Esophagus squamous epithelium (tissue), 4 donors: ENCODE results near the gene MGAT1.

Experiments used
- CTCF ChIP-seq, 6 experiments: fragments of 450-650 bp in 4 of 6; fragments of 200-600 bp in 2 of 6; sonication (generic) in 2 of 6; IDR thresholded peaks; one replicate each; pipeline ENCODE4 v1.5.1; 2016 to 2019; ENCODE audit warnings: antibody characterized with exemption in 6 of 6, mild to moderate bottlenecking in 4 of 6, moderate library complexity in 4 of 6
- POLR2A ChIP-seq, 4 donors: fragments of 450-650 bp; IDR thresholded peaks; one replicate each; pipeline ENCODE4 v1.6.1; 2017; ENCODE audit warnings: antibody characterized with exemption in 4 of 4, mild to moderate bottlenecking in 4 of 4, moderate library complexity in 3 of 4

DNA sequence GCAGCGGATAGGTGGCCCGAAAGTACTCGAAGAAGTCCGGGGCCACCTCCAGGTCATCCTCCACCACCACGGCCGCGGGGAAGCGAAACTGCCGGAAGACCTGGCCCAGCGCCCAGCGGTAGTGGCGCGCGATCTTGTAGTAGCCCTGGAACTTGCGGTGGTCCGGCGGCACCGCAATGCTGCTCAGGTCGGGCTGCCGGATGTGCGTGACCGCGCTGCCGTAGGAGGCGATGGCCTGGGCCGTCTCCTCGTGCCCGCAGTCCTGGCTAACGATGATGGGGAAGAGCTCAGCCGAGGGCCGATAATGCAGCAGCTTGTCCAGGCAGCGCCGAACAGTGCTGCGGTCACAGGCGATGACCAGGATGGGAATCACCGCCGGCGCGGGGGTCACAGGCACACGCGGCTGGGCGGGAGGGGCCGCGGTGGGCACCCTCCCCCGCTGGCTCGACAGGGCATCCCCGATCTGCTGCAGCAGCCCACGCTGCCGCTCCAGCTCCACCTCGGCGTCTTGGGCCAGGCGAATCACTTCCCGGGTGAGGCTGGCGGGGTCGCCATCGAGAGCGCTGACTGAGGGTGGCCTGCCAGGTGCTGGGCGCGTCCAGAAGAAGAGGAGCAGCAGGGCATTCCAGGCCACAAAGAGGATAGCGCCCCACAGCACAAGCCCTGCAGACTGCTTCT lies 10.2 kb downstream of the MGAT1 start:
- no peak for TF ChIP-seq CTCF (IDR thresholded peaks at IDR 0.05)
- TF ChIP-seq POLR2A (IDR thresholded peaks at IDR 0.05), result no peak
